GM19455 (cell line): ENCODE measurements around the gene RAB15.

Experiments used
- ATAC-seq: cut with Tn5 transposase; IDR thresholded peaks from one replicate; pipeline ENCODE4 v1.9.1; 2021; ENCODE audit not compliant: unreplicated experiment

The RAB15 gene

GRCh38 chr14:64990939-64991338, 18.8 kb upstream of the RAB15 start:
- ATAC-seq, result no peak

- ATAC-seq, result no peak
These were observed 18.2 kb upstream of the RAB15 start for GRCh38 chr14:64990296-64990695.

DNA sequence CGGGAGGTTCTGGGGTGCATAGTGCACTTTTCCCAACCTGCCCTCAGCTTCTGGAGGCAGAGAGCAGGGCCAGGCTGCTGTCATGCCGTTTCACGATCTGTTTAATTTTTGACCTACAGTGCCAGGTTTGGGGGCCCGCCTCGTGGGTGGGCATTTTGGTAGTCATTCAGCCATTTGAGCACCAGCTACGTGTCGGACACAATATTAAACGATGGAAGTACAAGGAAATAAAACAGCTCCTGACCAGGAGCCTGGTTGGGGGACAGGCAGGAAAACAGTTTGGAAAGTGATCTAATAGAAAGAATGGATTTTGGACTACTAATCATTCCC, 15.3 kb upstream of the RAB15 start:
- ATAC-seq, result no peak

DNA sequence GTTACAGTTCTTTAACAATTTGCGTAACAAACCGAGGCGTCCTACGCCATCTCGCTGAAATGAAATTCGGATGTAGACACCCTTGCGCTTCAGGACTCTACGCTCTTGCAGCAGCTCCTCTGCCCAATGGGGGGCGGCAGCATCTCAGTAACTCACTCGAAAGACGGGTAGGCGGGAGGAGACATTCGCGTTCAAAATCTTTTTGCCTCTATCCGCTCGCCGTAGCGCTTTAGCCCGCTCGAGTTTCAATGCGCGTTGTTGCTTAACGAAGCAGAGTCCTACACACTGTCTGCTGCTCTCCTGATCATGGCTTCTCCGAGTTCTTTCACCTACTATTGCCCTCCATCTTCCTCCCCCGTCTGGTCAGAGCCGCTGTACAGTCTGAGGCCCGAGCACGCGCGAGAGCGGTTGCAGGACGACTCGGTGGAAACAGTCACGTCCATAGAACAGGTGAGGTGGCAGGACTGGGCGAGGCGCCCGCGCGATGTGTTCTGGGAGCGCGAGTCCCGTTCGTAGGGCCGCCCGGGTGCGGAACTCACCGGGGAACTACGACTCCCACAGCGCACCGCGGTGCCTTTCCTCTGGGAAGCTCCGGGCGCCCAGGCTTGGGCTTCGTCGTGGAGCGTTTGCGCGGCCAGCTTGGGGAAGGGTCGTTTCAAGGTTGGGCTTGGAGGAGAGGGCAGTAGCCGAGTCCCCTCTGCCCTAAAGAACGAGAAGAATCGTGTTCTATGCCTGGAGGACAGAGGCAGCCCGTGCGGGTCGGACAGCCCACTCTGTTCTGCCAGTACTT, 14.7 kb upstream of the RAB15 start, which contains the start of gene FNTB:
Gene FNTB, plus strand, starts transcription at position 248 of the 790 bp plus-strand sequence. Its CDS starts 59 bp downstream, at position 307.
- ATAC-seq, result peak; percentile 93

- no peak for ATAC-seq
These were observed 11.5 kb upstream of the RAB15 start for GRCh38 chr14:64983439-64984310.

DNA sequence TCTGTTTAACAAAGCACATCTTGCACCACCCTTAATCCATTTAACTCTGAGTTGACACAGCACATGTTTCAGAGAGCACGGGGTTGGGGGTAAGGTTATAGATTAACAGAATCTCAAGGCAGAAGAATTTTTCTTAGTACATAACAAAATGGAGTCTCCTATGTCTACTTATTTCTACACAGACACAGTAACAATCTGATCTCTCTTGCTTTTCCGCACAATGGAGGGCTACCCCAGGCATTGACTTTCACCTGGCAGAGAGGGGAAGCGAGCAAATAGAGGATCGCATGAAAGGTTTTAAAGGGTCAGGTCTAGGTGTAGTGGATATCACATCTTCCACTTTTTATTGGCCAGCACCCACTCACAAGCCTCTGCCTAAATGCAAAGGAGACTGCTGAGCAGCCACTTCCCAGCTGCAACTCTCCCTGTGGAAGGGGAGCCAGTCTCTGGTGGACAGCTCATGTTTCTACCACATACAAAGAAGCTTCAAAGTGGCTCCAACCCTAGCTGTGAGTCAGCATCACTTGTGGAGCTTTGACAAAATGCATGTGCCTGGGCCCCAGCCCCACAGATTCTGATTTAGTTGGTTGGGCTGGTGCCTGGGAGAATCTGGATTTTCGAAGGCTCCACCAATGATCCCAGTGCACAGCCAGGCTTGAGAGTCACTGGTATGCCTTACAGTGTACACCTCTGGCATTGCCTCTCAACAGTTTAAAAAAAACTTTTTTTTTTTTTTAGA, 7.4 kb upstream of the RAB15 start:
- no peak for ATAC-seq

- ATAC-seq, result no peak
These were observed 2.4 kb upstream of the RAB15 start for GRCh38 chr14:64974563-64974962.

- no peak for ATAC-seq
These were observed 1.7 kb upstream of the RAB15 start for GRCh38 chr14:64973826-64974225.

- no peak for ATAC-seq
These were observed 898 bp upstream of the RAB15 start for GRCh38 chr14:64973026-64973442.

GRCh38 chr14:64971491-64971942, 619 bp downstream of the RAB15 start:
- no peak for ATAC-seq

DNA sequence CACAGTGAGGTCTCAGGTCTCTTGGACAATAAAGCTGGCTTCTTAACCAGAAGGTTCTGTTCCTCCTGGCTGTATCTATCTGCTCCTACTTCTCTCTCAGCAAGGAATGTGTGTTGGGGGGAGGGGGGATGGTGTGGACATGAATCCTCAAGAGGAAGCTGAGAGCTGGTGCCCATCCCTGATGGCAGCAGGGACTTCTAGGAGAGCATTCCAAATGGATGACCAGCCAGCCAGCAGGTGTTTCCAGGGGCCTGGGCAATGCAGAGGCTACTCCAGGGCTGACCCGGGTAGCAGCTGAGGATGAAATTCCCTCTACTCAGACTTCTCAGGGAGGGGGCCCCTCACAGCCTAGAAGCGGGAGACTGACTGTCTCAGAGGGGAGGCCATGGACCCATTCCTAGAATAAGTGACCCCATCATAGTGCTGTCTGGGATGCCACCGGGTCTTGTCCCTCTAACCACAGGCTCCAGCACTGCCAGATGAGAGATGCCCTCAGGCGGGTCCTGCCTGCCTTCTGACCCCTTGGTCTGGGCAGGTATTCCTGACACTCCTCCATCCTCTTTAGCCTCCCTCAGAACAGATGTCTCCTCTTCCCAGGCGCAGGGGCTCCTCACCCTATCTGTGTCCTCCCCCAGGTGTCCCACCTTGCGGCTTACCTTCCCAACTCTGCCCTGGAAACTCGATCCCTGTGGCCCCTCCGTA, 1.2 kb downstream of the RAB15 start:
- no peak for ATAC-seq

- ATAC-seq, result no peak
These were observed 2.1 kb downstream of the RAB15 start for GRCh38 chr14:64970041-64970440.

- ATAC-seq, result no peak
These were observed 3.5 kb downstream of the RAB15 start for GRCh38 chr14:64968651-64969050.

DNA sequence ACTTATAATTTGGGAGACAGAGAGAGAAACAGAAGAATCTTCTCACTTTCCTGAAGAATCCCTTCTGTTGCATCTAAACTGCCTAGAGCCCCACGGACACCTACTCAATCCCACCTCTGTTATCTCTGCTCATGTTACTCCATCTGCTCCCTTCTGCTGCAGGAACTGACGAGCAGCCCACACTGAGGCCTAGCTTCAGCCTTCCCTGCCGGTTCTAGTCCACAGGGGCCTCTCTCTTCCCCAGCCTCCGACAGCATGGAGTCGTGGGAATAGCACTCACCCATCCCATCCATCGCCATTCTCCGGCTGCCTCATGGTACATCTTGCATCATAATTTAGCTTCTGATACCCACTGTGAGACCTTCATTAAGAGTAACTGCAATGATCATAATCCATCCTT, 4.0 kb downstream of the RAB15 start:
- no peak for ATAC-seq

- ATAC-seq, result no peak
These were observed 5.2 kb downstream of the RAB15 start for GRCh38 chr14:64966976-64967375.

- no peak for ATAC-seq
These were observed 6.7 kb downstream of the RAB15 start for GRCh38 chr14:64965356-64966000.

- ATAC-seq, result no peak
These were observed 8.5 kb downstream of the RAB15 start for GRCh38 chr14:64963611-64964010.

- ATAC-seq, result no peak
These were observed 11.3 kb downstream of the RAB15 start for GRCh38 chr14:64960762-64961276.

DNA sequence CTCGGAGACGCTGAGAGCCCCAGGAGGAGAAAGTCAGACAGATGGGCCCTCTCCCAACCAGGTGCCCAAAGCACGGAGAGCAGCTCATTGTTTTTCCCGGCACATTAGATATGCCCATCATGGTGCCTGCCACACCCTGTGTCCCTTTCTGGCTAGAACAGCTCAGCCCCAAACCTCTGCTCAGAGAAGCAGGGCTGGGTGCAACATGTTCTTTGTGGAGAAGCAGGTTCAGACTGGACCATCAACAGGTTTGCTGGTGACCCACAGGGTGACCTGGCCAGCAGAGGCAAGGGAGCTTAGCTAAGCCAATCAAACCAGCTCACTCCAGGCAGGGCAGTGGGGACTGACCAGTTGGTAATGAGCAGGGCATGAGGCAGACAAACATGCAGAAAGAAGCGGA, 13.4 kb downstream of the RAB15 start:
- ATAC-seq, result no peak

DNA sequence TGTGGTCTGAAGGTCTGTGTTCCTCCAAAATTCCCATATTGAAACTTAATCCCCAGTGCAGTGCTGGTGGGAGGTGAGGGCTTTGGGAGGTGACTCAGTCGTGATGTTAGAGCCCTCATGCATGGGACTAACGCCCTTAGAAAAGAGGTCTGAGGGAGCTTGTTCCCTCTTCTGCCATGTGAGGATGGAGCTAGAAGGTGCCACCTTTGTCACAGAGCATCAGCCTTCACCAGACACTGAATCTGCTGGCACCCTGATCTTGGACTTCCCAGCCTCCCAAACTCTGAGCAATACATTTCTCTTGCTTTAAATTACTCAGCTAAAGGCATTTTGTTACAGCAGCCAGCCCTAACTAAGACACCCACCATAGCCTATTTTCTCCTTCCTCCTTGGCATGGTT, 13.9 kb downstream of the RAB15 start:
- no peak for ATAC-seq
